ENCODE measurements around the gene FYB1. TPM values are rescaled to one million over a fixed set of nuclear protein-coding genes. Genes with fewer than 3 reads are reported as not detected.

The FYB1 gene
- total and polyA plus RNA-seq, 5 donors, result 0.66 to 9.5 (median 6.5) TPM

GRCh38 chr5:39099831-39100230, 119.5 kb downstream of the FYB1 start:
- intact Hi-C loops (cut with DNase I), result no loop called here
- ATAC-seq, result no peak
- no peak for DNase-seq

DNA sequence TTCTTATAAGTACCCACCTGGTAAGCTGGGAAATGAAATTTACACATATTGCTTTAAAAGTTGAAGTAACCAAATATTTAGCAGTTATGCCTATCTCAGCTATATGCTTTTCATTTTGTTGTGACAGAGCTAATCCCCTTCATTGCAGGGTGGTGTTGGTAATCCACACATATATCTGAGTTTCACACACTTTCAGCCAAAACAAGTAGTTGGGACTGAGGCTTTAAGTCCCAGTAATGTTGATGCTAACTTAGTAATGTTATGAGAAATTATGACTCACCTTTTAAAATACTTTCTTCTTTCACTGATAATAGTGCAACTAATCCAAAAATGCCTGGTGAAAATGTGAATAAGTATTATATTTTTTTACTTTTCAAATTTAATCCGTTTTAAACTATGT, 126.0 kb downstream of the FYB1 start:
- intact Hi-C loops (cut with DNase I), result no loop called here
- H3K4me3 ChIP-seq (ENCODE audit: low read length), result no peak overlapping the region

More at GRCh38 chr5:39099831-39100230, 119.5 kb downstream of the FYB1 start:
- Histone ChIP-seq H3K4me3 (ENCODE audit: low read length) (no peak overlapping the region), H3K27ac (ENCODE audit: low read length) (no peak overlapping the region), H3K4me1 (ENCODE audit: control insufficient read depth, insufficient read depth, low read length) (no peaks in the 10 kb centered on the region), H3K27me3 (ENCODE audit: control insufficient read depth, insufficient read depth) (no peaks in the 10 kb centered on the region), H3K9me3 (ENCODE audit: control insufficient read depth, low read length) (peaks cover 5% of the 10 kb centered on the region)

DNA sequence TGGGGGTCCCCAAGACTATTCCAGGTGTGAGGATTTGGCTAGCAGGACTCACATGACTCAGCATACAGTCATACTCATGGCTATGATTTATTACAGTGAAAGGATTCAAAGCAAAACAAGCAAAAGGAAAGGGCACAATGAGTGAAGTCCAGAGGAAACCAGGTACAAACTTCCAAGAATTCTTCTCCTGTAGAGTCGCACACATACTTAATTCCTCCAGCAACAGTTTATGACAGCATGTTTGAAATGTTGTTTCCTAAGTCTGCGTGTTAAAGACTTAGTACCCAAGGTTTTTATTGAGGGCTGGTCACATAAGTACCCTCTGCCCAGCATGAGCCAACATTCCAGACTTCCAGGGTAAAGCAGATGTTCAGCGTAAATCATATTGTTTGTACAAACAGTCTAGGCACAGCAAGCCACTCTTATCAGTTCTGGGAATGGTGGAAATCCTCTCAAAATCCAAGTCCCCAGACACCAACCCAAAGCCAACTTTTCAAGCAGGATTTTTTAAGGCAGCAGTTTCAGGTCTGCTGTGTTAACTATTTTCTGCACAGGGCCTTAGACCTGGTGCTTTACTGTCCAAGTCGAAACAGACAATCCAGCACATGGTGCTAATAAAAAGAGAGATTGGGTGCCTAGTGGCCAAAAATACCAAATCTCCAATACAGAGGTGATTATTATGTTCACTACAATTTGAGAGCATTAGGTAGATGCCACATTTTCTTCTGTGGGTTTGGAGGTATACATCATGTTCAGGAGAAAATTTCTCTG, 126.6 kb downstream of the FYB1 start:
- DNase-seq (no peak), ATAC-seq (no peak)
- Histone ChIP-seq H3K27me3 (ENCODE audit: control insufficient read depth, insufficient read depth) (no peaks in the 10 kb centered on the region), H3K9me3 (ENCODE audit: control insufficient read depth, low read length) (no peaks in the 10 kb centered on the region), H3K4me1 (ENCODE audit: control insufficient read depth, insufficient read depth, low read length) (no peaks in the 10 kb centered on the region), H3K4me3 (ENCODE audit: low read length) (no peak overlapping the region), H3K27ac (ENCODE audit: low read length) (no peak overlapping the region)
- intact Hi-C loops (cut with DNase I), result no loop called here
- 63% methylated on average over 4 of the region's 4 CpGs for WGBS

More for the DNA sequence above, 126.0 kb downstream of the FYB1 start:
- Histone ChIP-seq H3K9me3 (ENCODE audit: control insufficient read depth, low read length) (no peaks in the 10 kb centered on the region), H3K27ac (ENCODE audit: low read length) (no peak overlapping the region), H3K27me3 (ENCODE audit: control insufficient read depth, insufficient read depth) (no peaks in the 10 kb centered on the region), H3K4me1 (ENCODE audit: control insufficient read depth, insufficient read depth, low read length) (no peaks in the 10 kb centered on the region)
- WGBS, result 43% methylated on average over 1 of the region's 1 CpG
- no peak for DNase-seq
- no peak for ATAC-seq

DNA sequence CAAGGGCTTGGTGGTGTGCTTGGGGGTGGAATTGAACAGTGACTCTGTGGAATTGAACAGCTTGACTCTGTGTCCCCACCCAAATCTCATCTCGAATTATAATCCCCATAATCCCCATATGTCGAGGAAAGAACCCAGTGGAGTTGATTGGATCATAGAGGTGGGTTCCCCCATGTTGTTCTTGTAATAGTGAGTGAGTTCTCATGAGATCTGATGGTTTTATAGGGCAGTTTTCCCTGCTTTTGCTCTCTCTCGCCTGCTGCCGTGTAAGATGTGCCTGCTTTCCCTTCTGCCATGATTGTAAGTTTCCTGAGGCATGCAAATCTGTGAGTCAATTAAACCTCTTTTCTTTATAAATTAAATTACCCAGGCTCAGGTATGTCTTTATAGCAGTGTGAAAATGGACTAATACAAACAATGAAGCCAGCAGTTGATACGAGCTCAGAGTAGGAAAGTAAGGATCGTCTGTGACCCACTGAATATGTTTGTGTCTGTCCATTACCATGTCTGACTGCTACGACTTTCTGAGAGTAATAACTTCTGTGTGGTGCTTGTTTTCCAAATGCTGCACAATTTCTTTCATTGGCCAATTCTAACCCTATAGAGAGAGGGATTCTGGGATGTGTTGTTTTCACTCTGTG, 127.3 kb downstream of the FYB1 start:
- Histone ChIP-seq H3K27ac (ENCODE audit: low read length) (no peak overlapping the region), H3K9me3 (ENCODE audit: control insufficient read depth, low read length) (no peaks in the 10 kb centered on the region), H3K4me3 (ENCODE audit: low read length) (no peak overlapping the region), H3K27me3 (ENCODE audit: control insufficient read depth, insufficient read depth) (no peaks in the 10 kb centered on the region), H3K4me1 (ENCODE audit: control insufficient read depth, insufficient read depth, low read length) (no peaks in the 10 kb centered on the region)
- 83% methylated on average over 7 of the region's 7 CpGs for WGBS
- no peak for ATAC-seq
- intact Hi-C loops (cut with DNase I), result no loop called here
- DNase-seq, result no peak

GRCh38 chr5:39083968-39084367, 135.4 kb downstream of the FYB1 start:
- ATAC-seq, result no peak
- H3K27ac ChIP-seq (ENCODE audit: low read length), result no peak overlapping the region
- H3K4me1 ChIP-seq (ENCODE audit: control insufficient read depth, insufficient read depth, low read length), result no peaks in the 10 kb centered on the region
- intact Hi-C loops (cut with DNase I), result loop anchor here in 1 of 4 donors (5.0 kb wide), 1 partner anchor 87 kb away; no protein-coding TSS in a partner anchor
- WGBS, result 88% methylated on average over 1 of the region's 1 CpG
- peaks cover 4% of the 10 kb centered on the region for H3K9me3 ChIP-seq (ENCODE audit: control insufficient read depth, low read length)
- H3K27me3 ChIP-seq (ENCODE audit: control insufficient read depth, insufficient read depth), result no peaks in the 10 kb centered on the region
- no peak for DNase-seq
- H3K4me3 ChIP-seq (ENCODE audit: low read length), result no peak overlapping the region

DNA sequence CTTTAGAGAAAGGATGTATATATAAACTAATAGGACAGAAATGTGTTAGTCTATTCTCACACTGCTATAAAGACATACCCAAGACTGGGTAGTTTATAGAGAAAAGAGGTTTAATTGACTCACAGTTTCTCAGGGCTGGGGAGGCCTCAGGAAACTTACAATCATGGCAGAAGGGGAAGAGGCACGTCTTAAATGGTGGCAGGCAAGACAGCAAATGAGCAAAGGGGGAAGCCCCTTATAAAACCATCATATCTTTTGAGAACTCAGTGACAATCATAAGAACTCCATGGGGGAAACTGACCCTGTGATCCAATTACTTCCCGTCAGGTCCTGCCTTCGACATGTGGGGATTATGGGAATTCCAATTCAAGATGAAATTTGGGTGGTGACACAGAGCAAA, 136.4 kb downstream of the FYB1 start:
- Histone ChIP-seq H3K9me3 (ENCODE audit: control insufficient read depth, low read length) (peaks cover 4% of the 10 kb centered on the region), H3K27me3 (ENCODE audit: control insufficient read depth, insufficient read depth) (no peaks in the 10 kb centered on the region), H3K27ac (ENCODE audit: low read length) (no peak overlapping the region), H3K4me1 (ENCODE audit: control insufficient read depth, insufficient read depth, low read length) (no peaks in the 10 kb centered on the region), H3K4me3 (ENCODE audit: low read length) (no peak overlapping the region)
- DNase-seq, result no peak
- ATAC-seq, result no peak
- intact Hi-C loops (cut with DNase I), result loop anchor here in 1 of 4 donors (5.0 kb wide), 1 partner anchor 86 kb away; no protein-coding TSS in a partner anchor
- 86% methylated on average over 3 of the region's 3 CpGs for WGBS

GRCh38 chr5:39080597-39081204, 138.7 kb downstream of the FYB1 start:
- ATAC-seq (peak; percentile 72 to 83), DNase-seq (peak in 1 of 3 donors; percentile 37)
- intact Hi-C loops (cut with DNase I), result loop anchor here in 2 of 4 donors (2.0 to 5.0 kb wide), 2 partner anchors 83 to 86 kb away; no protein-coding TSS in a partner anchor
- Histone ChIP-seq H3K4me3 (ENCODE audit: low read length) (no peak overlapping the region), H3K4me1 (ENCODE audit: control insufficient read depth, insufficient read depth, low read length) (no peaks in the 10 kb centered on the region), H3K27me3 (ENCODE audit: control insufficient read depth, insufficient read depth) (no peaks in the 10 kb centered on the region), H3K9me3 (ENCODE audit: control insufficient read depth, low read length) (peaks cover 1% of the 10 kb centered on the region), H3K27ac (ENCODE audit: low read length) (no peak overlapping the region)
- WGBS, result 2% methylated on average over 3 of the region's 3 CpGs

DNA sequence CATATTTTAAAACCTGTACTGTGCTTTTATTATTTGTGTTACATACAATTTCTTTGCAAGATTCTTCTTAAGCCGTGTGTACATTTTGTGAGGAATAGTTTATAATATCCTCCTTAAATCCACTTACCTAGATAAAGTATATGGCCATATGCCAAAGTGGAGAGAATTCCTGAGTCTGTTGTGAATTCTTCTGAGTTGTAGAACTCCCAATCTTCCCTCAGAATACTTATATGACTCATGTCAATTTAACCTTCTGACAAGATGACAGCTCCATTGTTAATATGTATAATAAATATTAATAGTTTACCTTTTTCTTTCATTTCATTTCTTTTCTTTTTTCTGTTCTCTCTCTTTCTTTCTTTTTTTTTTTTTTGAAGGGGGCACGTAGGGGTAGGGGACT, 139.2 kb downstream of the FYB1 start:
- WGBS, result 71% methylated on average over 2 of the region's 2 CpGs
- ATAC-seq (no peak), DNase-seq (no peak)
- H3K9me3 ChIP-seq (ENCODE audit: control insufficient read depth, low read length), result peaks cover 1% of the 10 kb centered on the region
- H3K4me3 ChIP-seq (ENCODE audit: low read length), result no peak overlapping the region
- intact Hi-C loops (cut with DNase I), result loop anchor here in 2 of 4 donors (2.0 to 5.0 kb wide), 2 partner anchors 83 to 85 kb away; no protein-coding TSS in a partner anchor
- H3K27ac ChIP-seq (ENCODE audit: low read length), result no peak overlapping the region
- H3K4me1 ChIP-seq (ENCODE audit: control insufficient read depth, insufficient read depth, low read length), result no peaks in the 10 kb centered on the region
- H3K27me3 ChIP-seq (ENCODE audit: control insufficient read depth, insufficient read depth), result no peaks in the 10 kb centered on the region

DNA sequence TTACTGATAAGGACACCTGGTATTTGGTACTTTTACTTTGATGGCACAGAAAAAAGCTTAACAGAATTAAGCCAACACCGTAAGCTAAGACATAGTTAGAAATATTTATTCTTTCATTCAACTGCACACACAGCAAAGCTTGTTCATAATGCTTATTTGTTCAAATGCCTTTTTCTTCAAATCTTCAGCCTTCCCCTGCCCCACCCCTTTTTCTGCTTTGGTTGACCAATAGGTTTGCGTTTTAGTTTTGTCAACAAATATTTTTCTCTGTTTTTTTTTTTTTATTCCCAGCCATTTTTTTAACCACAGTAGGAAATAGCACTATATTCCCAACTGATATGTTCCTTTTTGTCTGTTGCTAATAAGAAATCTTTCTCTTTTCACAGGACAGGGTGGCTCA, 140.2 kb downstream of the FYB1 start:
- Histone ChIP-seq H3K4me1 (ENCODE audit: control insufficient read depth, insufficient read depth, low read length) (no peaks in the 10 kb centered on the region), H3K9me3 (ENCODE audit: control insufficient read depth, low read length) (peaks cover 1% of the 10 kb centered on the region), H3K27ac (ENCODE audit: low read length) (no peak overlapping the region), H3K27me3 (ENCODE audit: control insufficient read depth, insufficient read depth) (no peaks in the 10 kb centered on the region), H3K4me3 (ENCODE audit: low read length) (no peak overlapping the region)
- DNase-seq, result no peak
- ATAC-seq, result no peak
- intact Hi-C loops (cut with DNase I), result loop anchor here in 1 of 4 donors (10.0 kb wide), 1 partner anchor 84 kb away; no protein-coding TSS in a partner anchor
- WGBS, result 75% methylated on average over 2 of the region's 2 CpGs

DNA sequence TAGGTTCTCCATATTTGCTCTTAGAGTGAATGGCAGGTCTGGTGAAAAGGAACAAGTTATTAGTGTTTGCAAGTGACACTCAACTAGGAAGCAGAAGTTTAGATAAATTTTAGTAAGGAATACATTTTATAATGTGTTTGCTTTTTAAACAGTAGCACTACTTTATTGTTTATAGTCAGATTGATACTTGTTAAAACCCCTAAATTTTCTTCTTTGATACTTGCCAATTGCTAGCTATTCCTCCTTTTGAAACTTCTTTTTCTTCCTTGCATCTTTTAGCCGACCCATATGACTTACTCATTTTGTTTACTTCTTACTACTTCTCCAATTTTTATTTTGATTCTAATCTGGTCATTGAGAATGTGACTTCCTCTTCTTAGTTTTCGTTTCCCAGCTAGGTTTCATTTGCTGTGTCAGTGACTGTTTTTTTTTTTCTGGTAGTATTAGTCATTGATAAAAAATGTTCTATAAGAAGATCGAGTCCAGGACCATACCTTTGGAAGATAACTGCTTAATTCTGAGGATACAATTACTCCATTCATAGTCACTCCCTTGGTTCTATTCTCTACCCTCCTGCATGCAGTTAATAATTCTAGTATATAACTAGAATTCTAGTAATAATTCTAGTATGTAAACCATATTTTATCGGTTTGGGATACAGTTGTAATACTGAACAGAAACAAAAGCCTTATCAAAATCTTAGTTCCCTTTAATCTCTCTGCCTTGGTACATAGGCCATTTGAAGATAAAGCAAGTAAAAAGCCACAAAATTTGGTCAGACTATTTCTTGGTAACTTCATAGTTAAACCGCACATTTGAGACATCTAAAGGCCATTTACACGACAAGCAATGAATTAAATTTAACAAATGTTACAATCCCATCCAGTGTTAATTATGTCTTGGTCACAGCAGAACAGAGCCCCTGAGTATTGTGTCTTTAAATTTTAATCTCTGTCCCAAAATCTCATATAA, 142.3 kb downstream of the FYB1 start:
- intact Hi-C loops (cut with DNase I), result loop anchor here in 1 of 4 donors (10.0 kb wide), 1 partner anchor 82 kb away; no protein-coding TSS in a partner anchor
- H3K27ac ChIP-seq (ENCODE audit: low read length), result no peak overlapping the region
- DNase-seq, result no peak
- H3K9me3 ChIP-seq (ENCODE audit: control insufficient read depth, low read length), result peaks cover 1% of the 10 kb centered on the region
- H3K4me1 ChIP-seq (ENCODE audit: control insufficient read depth, insufficient read depth, low read length), result no peaks in the 10 kb centered on the region
- H3K4me3 ChIP-seq (ENCODE audit: low read length), result no peak overlapping the region
- WGBS, result 50% methylated on average over 6 of the region's 6 CpGs
- ATAC-seq, result no peak
- H3K27me3 ChIP-seq (ENCODE audit: control insufficient read depth, insufficient read depth), result no peaks in the 10 kb centered on the region
